ENCODE measurements around the gene USP21.
A peak's percentile ranks its signal among the peaks of the same experiment; 100 is the strongest.

The USP21 gene

GRCh38 chr1:161193561-161194235 is 34.4 kb downstream of the USP21 start:
- DNase-seq (ENCODE audit: low read depth in 2 of 2), result no peak

GRCh38 chr1:161195171-161195570 is 35.9 kb downstream of the USP21 start:
- DNase-seq (ENCODE audit: low read depth in 2 of 2), result no peak

- no peak for DNase-seq (ENCODE audit: low read depth in 2 of 2)
Measured at GRCh38 chr1:161196111-161196510, 36.8 kb downstream of the USP21 start.

- no peak for DNase-seq (ENCODE audit: low read depth in 2 of 2)
Measured at GRCh38 chr1:161196521-161197451, 37.5 kb downstream of the USP21 start.

- no peak for DNase-seq (ENCODE audit: low read depth in 2 of 2)
Measured at GRCh38 chr1:161197560-161198193, 38.4 kb downstream of the USP21 start.

GRCh38 chr1:161198194-161198896 is 39.0 kb downstream of the USP21 start:
- DNase-seq (ENCODE audit: low read depth in 2 of 2), result no peak

- no peak for DNase-seq (ENCODE audit: low read depth in 2 of 2)
Measured at GRCh38 chr1:161198897-161199431, 39.7 kb downstream of the USP21 start, which contains the start of gene ADAMTS4. ADAMTS4 (minus strand) TSS chr1:161199054; CDS start chr1:161198627, 427 bp downstream.

GRCh38 chr1:161199506-161200139 is 40.3 kb downstream of the USP21 start:
- DNase-seq (ENCODE audit: low read depth in 2 of 2), result no peak

GRCh38 chr1:161200421-161200991 is 41.2 kb downstream of the USP21 start:
- no peak for DNase-seq (ENCODE audit: low read depth in 2 of 2)

- no peak for DNase-seq (ENCODE audit: low read depth in 2 of 2)
Measured at GRCh38 chr1:161200992-161201835, 41.9 kb downstream of the USP21 start.

- DNase-seq (ENCODE audit: low read depth in 2 of 2), result peak; percentile 92 to 93
Measured at GRCh38 chr1:161201836-161202712, 42.8 kb downstream of the USP21 start, which contains the start of gene NDUFS2. NDUFS2 (plus strand) TSS chr1:161202367; CDS start chr1:161202386, 19 bp downstream.

- DNase-seq (ENCODE audit: low read depth in 2 of 2), result no peak
Measured at GRCh38 chr1:161206411-161207140, 47.3 kb downstream of the USP21 start.

- DNase-seq (ENCODE audit: low read depth in 2 of 2), result no peak
Measured at GRCh38 chr1:161207173-161207572, 47.9 kb downstream of the USP21 start.

GRCh38 chr1:161209790-161210409 is 50.6 kb downstream of the USP21 start:
- DNase-seq (ENCODE audit: low read depth in 2 of 2), result peak; percentile 41 to 65

GRCh38 chr1:161214369-161214768 is 55.1 kb downstream of the USP21 start:
- DNase-seq (ENCODE audit: low read depth in 2 of 2), result no peak

- DNase-seq (ENCODE audit: low read depth in 2 of 2), result no peak
Measured at GRCh38 chr1:161215076-161215475, 55.8 kb downstream of the USP21 start, which contains the start of gene FCER1G. FCER1G (plus strand) TSS chr1:161215295; CDS start chr1:161215322, 27 bp downstream.
